DND-41 (cell line): ENCODE data around the gene GMEB2.

ENCODE experiments used
- ATAC-seq: fragments of 200-7000 bp; cut with Tn5 transposase; 3 replicates; pipeline ENCODE4 v1.9.1; 2021; ENCODE audit warnings: low read depth; ENCODE audit not compliant: insufficient read depth
- DNase-seq: peaks from one replicate; pipeline ENCODE4 v3.0.0-alpha.2; 2020
- H2AFZ ChIP-seq: 2 replicates; pipeline ENCODE4 v1.6.0; 2012; ENCODE audit warnings: low read depth, low read length
- H3K27ac ChIP-seq: 2 replicates; pipeline ENCODE4 v1.5.1; 2012; ENCODE audit warnings: low read length, inconsistent platforms
- H3K27me3 ChIP-seq: fragments of 200-600 bp; sonication (generic); 2 replicates; pipeline ENCODE4 v1.6.0; 2012; ENCODE audit warnings: low read length, mild to moderate bottlenecking, inconsistent platforms; ENCODE audit not compliant: insufficient read depth, poor library complexity
- H3K36me3 ChIP-seq: 2 replicates; pipeline ENCODE4 v1.5.1; 2012; ENCODE audit warnings: low read length, inconsistent platforms; ENCODE audit not compliant: insufficient read depth
- H3K4me1 ChIP-seq: 2 replicates; pipeline ENCODE4 v1.5.1; 2012; ENCODE audit warnings: mild to moderate bottlenecking, low read length; ENCODE audit not compliant: insufficient read depth
- H3K4me2 ChIP-seq: 2 replicates; pipeline ENCODE4 v1.6.0; 2012; ENCODE audit warnings: mild to moderate bottlenecking, moderate library complexity, low read length, inconsistent platforms; ENCODE audit not compliant: insufficient read depth
- H3K4me3 ChIP-seq, 2 experiments: fragments of 200-600 bp in 1 of 2; shearing (Covaris generic) in 1 of 2; 2 replicates each; pipeline ENCODE4 v1.5.1; 2012 to 2016; ENCODE audit warnings: inconsistent platforms in 2 of 2, low read length in 2 of 2, mild to moderate bottlenecking in 2 of 2, low read depth in 1 of 2, moderate library complexity in 1 of 2
- H3K79me2 ChIP-seq: 2 replicates; pipeline ENCODE4 v1.6.0; 2012; ENCODE audit warnings: low read length, inconsistent platforms; ENCODE audit not compliant: insufficient read depth
- H3K9ac ChIP-seq: 2 replicates; pipeline ENCODE4 v1.6.0; 2012; ENCODE audit warnings: low read depth, mild to moderate bottlenecking, inconsistent platforms, low read length, moderate library complexity
- H3K9me3 ChIP-seq: 2 replicates; pipeline ENCODE4 v1.5.1; 2012; ENCODE audit warnings: low read length, moderate library complexity, mild to moderate bottlenecking, inconsistent platforms; ENCODE audit not compliant: insufficient read depth, severe bottlenecking
- H4K20me1 ChIP-seq: 2 replicates; pipeline ENCODE4 v1.6.0; 2012; ENCODE audit warnings: low read length; ENCODE audit not compliant: insufficient read depth
- EZH2 ChIP-seq: IDR thresholded peaks from 3 replicates; pipeline ENCODE4 v1.6.1; 2012; ENCODE audit warnings: borderline replicate concordance, low read depth, mild to moderate bottlenecking, moderate library complexity, low read length, inconsistent platforms; ENCODE audit not compliant: severe bottlenecking
- TF ChIP-seq, protein P1 (sequence below): IDR thresholded peaks from 2 replicates; pipeline ENCODE4 v1.5.1; 2012; ENCODE audit warnings: borderline replicate concordance, low read length, moderate library complexity, mild to moderate bottlenecking; ENCODE audit not compliant: poor library complexity, severe bottlenecking; ENCODE audit errors: extremely low read depth

Gene GMEB2

DNA sequence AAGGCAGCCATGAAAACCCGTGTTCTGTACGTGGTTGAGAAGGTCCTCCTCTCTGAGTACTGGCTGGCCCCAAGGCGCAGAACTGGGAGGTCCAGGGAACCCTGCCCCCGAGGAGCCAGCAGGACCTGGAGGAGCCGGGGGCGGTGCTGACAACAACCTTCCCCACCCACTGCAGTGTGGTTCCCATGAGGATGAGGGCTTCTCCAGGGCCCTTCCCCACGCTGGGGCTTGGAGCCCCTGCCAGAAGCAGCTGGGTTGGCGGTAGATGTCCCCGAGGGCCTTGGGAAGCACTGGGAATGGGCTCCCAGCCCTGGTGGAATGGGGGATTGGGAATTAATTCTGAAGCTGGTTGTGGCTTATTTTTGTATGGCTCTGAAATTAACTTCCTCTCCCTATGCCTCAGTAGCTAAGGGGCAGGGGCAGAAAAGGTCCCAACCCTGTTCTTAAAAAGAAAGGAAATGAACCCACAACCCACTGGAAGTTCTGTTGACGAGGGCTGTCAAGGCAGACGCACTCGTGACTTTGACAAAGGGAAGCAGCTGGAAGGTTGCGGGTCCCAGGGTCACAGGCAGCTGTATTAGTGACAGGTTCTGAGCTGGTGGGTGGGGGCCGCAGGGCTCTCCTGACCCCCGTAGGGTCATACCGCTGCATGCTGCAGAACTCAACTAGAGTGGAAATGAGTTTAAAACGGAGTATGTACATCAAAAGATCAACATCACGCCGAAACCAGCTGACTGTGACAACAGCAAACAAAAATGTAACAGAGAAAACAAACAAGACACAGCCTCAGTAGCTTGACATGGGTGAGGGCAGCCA lies 38.9 kb downstream of the GMEB2 start:
- H3K27me3 ChIP-seq, result no peaks in the 10 kb centered on the region
- no peak overlapping the region for H3K9ac ChIP-seq
- H3K9me3 ChIP-seq, result no peaks in the 10 kb centered on the region
- H3K36me3 ChIP-seq, result peaks cover 49% of the 10 kb centered on the region
- ATAC-seq (no peak), DNase-seq (no peak)
- no peak overlapping the region for H3K4me2 ChIP-seq
- no peaks in the 10 kb centered on the region for H3K4me1 ChIP-seq
- H3K79me2 ChIP-seq, result no peaks in the 10 kb centered on the region
- no peak for TF ChIP-seq EZH2
- TF ChIP-seq, protein P1, sequence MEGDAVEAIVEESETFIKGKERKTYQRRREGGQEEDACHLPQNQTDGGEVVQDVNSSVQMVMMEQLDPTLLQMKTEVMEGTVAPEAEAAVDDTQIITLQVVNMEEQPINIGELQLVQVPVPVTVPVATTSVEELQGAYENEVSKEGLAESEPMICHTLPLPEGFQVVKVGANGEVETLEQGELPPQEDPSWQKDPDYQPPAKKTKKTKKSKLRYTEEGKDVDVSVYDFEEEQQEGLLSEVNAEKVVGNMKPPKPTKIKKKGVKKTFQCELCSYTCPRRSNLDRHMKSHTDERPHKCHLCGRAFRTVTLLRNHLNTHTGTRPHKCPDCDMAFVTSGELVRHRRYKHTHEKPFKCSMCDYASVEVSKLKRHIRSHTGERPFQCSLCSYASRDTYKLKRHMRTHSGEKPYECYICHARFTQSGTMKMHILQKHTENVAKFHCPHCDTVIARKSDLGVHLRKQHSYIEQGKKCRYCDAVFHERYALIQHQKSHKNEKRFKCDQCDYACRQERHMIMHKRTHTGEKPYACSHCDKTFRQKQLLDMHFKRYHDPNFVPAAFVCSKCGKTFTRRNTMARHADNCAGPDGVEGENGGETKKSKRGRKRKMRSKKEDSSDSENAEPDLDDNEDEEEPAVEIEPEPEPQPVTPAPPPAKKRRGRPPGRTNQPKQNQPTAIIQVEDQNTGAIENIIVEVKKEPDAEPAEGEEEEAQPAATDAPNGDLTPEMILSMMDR, result no peak
- H2AFZ ChIP-seq, result no peak overlapping the region
- no peak overlapping the region for H3K27ac ChIP-seq
- H4K20me1 ChIP-seq, result no peaks in the 10 kb centered on the region; the same call in 1 of the 2 replicates
- no peak overlapping the region for H3K4me3 ChIP-seq

DNA sequence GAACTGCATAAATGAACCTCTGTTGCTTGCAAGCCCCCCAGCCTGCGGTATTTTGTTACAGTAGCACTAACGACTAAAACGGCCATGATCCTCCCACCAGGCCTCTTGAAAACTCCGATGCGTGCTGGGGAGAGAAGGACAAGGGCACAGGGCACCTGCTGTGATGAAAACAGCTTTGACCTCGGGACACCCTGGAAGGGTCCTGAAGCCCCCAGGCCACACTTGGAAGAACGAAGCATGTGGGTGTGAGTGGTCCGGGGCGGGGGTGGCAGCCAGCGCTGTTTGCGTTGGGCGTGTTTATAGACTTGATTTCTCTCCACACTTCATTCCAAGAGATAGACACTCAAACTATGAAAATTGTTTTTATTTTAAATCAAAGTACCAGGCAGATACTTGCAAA lies 39.6 kb downstream of the GMEB2 start:
- ATAC-seq, result no peak

DNA sequence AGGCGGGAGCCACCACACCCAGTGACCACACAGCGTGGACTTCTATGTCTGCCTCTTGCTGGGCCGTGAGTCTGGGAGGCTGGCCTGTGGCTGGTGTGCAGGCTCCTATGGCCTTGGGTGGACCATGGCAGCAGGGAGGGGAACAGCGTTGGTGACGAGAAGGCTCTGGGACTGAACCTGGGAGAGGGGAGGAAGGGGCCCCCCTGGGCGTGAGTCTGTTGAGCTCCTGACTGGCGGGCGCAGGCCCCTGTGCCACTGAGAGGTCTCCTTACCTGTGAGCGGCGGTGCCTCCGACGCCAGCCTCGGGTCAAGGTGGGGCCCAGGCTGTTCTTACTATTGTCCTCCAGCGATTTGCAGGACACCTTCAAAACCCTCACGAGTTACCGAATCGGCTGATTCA lies 40.1 kb downstream of the GMEB2 start:
- DNase-seq (no peak), ATAC-seq (no peak)
- Histone ChIP-seq H3K36me3 (peaks cover 37% of the 10 kb centered on the region), H3K27me3 (no peaks in the 10 kb centered on the region), H3K4me2 (no peak overlapping the region), H3K9me3 (no peaks in the 10 kb centered on the region), H3K4me1 (no peaks in the 10 kb centered on the region), H3K9ac (no peak overlapping the region), H2AFZ (no peak overlapping the region), H3K27ac (no peak overlapping the region), H3K4me3 (no peak overlapping the region), H4K20me1 (no peaks in the 10 kb centered on the region; the same call in 1 of the 2 replicates), H3K79me2 (no peaks in the 10 kb centered on the region)
- TF ChIP-seq, protein P1, result no peak

More for the DNA sequence above, 39.6 kb downstream of the GMEB2 start:
- Histone ChIP-seq H3K27ac (no peak overlapping the region), H2AFZ (no peak overlapping the region), H3K4me1 (no peaks in the 10 kb centered on the region), H3K79me2 (no peaks in the 10 kb centered on the region), H3K27me3 (no peaks in the 10 kb centered on the region), H3K36me3 (peaks cover 42% of the 10 kb centered on the region), H3K4me2 (no peak overlapping the region), H4K20me1 (no peaks in the 10 kb centered on the region; the same call in 1 of the 2 replicates), H3K9me3 (no peaks in the 10 kb centered on the region), H3K9ac (no peak overlapping the region), H3K4me3 (no peak overlapping the region)
- TF ChIP-seq EZH2, result no peak
- TF ChIP-seq, protein P1, result no peak
- no peak for DNase-seq
